DMS53 treated with DMSO at 0.1 percent for 48 hours (cell line): Measurements from ENCODE around the gene SCAPER.
"Not testable (repeated sequence)": the region's sequence is repeated elsewhere in the genome, so short reads cannot be mapped to it uniquely, and the experiment has no call there.

Experiments used
- DNase-seq: peaks from one replicate; lab custom pipeline; 2025; ENCODE audit not compliant: unreplicated experiment; lab: John Stamatoyannopoulos, UW

The SCAPER gene

DNA sequence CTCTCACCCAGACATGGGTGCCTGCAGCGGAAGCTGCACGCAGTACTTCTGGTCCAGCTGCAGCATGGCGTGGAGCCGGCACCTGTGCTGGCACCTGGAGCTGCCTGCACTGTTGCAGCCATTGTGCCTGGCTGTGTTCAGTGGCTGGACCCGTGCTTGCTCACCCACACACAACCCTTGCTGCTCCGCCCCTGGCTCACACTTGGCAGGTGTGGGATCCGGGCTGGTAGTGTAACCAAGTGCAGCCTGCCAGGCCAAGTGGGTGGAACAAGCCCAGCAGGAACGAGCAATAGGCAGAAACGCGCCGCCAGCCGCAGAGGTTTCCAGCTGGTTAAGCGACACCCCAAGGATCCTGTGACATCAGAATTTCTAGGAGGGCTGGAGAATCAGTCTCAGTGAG lies 11.2 kb upstream of the SCAPER start:
- DNase-seq = no peak

DNA sequence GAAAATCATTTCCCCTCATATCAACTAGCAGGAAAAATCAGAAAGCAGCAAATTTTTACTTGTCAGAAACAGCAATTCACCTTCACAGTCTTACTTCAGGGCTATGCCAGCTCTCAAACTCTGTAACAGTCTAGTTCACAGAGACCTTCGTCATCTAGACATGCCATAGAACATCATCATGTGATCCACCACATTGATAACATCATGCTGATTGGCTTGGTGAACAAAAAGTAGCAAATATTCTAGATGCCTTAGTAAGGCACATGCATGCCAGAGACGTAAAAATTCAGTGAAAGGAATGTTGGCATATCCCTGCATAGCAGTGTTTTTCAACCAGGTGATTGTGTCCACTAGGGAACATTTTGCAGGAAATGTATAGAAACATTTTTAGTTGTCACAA lies 8.6 kb upstream of the SCAPER start:
- DNase-seq = no peak

DNA sequence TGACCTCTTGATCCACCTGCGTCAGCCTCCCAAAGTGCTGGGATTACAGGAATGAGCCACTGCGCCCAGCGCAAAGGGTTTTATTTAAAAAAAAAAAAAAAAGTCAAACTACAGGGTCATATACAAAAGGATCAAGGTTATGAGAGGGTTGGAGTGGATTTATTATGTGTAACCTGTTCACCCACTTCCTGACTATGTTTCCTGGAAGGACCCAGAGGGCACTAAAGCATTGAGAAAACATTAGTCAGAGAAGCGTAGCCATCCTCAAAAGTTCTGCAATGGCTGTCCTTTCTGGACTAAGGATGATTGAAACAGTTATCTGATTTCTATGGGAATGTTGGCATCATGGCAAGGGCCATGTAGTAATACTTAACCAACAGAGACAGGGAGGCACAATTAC lies 7.3 kb upstream of the SCAPER start:
- no peak for DNase-seq

DNA sequence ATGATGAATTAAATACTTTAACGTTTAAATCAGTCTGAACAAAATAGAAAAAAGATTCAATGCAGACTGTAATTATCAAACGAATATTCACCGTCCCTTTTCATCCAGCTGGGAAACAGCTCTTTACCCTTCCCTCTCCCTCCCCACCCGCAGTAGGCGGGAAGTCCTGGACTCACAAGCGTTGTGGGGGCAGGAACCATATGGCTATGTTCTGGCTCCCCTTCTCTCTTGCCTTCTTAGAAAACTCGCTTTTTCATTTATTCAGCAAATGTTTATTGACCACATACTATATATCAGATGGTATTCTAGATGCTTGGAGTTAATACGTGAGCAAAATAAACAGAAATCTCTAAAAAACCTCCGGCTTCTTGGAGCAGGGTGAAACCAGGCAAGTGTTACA lies 715 bp upstream of the SCAPER start:
- no peak for DNase-seq

DNA sequence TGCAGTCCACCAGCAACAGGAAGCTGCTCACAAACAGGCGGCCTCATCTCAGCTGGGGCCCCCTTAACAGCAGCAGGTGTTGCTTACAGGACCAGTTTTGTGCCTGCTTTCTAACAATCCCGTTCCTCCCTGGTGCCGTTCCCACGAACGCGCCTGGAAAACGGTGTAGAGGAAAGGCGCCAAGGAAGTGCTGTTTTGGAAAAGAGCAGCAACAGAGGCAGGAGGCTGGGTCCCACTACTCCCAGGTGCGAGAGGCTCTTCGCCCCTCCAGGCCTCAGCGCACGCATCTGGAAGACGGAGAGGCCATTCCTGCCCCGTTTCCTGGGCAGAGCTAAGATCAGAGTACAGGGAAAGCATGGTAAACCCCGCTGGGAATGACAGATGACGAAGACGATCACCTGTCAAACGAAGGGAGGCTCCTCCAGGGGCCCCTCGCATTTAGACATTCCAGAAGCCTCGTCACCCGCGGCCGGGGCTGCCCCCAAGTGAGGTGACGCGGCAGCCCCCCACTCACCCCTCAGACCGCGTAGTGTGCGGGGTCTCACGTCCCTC lies 603 bp downstream of the SCAPER start:
- DNase-seq = peak; percentile 7

DNA sequence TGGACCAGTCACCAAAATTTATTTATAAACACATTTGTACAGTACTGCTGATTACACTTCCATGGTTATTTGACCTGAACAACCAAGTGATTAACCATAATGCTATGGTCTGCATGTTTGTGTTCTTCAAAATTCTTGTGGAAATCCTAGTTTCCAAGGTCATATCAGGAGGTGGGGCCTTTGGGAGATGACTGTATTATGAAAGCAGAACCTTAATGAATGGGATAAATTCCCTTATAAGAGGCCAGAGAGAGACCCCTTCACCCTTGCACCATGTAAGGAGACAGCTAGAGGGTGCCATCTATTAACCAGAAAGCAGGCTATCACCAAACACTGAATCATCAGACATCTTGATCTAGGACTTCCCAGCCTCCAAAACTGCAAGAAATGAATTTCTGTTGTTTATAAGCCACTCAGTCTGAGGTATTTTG lies 1.9 kb downstream of the SCAPER start:
- DNase-seq = no peak

DNA sequence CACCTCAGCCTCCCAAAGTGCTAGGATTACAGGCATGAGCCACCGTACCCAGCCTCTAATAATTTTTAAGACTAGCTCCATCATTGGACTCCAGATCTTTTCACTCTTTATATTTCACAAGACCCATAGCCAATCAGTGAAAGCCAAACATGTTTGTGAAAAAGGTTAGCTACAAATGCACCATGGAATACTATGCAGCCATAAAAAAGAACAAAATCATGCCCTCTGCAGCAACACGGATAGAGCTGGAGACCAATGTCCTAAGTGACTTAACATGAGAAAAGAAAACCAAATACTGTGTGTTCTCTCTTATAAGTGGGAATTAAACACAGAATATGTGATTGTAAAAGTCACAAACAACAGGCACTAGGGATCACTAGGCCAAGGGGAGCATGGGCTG lies 3.2 kb downstream of the SCAPER start:
- no peak for DNase-seq

DNA sequence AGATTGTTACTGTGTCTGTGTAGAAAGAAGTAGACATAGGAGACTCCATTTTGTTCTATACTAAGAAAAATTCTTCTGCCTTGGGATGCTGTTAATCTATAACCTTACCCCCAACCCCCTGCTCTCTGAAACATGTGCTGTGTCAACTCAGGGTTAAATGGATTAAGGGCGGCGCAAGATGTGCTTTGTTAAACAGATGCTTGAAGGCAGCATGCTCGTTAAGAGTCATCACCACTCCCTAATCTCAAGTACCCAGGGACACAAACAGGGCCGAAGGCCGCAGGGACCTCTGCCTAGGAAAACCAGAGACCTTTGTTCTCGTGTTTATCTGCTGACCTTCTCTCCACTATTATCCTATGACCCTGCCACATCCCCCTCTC lies 5.2 kb downstream of the SCAPER start:
- DNase-seq = not testable (repeated sequence)

DNA sequence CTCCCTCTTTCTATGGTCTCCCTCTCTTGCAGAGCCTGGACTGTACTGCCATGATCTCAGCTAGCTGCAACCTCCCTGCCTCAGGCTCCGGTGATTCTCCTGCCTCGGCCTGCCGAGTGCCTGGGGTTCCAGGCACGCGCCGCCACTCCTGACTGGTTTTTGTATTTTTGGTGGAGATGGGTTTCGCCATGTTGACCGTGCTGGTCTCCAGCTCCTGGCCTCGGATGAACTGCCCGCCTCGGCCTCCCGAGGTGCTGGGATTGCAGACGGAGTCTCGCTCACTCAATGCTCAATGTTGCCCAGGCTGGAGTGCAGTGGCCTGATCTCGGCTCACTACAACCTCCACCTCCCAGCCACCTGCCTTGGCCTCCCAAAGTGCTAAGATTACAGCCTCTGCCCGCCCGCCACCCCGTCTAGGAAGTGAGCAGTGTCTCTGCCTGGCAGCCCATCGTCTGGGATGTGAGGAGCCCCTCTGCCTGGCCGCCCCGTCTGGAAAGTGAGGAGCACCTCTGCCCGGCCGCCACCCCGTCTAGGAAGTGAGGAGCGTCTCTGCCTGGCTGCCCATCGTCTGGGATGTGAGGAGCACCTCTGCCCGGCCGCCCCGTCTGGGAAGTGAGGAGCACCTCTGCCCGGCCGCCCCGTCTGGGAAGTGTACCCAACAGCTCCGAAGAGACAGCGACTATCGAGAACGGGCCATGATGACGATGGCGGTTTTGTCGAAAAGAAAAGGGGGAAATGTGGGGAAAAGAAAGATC lies 5.8 kb downstream of the SCAPER start:
- DNase-seq = not testable (repeated sequence)

DNA sequence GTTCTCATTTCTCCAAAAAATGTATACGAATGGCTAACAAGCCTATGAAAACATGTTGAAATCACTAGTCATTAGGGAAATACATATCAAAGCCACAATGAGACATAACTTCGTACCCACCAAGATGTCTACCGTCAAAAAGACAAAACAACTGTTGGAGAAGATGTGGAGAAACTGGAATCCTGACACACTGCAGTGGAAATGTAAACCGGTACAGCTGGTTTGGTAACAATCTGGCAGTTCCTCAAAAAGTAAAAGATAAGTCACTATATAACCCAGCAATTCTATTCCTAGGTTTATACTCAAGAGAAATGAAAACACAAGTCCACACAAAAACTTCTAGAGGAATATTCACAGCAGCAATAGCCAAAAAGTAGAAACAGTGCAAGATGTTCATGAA lies 7.0 kb downstream of the SCAPER start:
- no peak for DNase-seq

DNA sequence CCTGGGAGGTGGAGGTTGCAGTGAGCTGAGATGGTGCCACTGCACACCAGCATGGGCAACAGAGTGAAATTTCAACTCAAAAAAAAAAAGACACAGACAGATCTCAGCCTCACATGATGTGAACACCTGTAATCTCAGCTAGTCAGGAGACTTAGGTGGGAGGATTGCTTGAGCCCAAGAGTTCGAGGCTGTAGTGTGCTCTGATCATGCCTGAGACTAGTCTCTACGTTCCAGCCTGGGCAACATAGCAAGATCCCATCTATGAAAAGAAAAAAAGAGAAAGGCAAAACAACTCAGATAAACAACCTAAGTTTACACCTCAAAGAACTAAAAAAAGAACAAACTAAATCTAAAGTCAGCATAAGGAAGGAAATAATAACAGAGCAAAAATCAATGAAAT lies 11.0 kb downstream of the SCAPER start:
- DNase-seq = no peak

DNA sequence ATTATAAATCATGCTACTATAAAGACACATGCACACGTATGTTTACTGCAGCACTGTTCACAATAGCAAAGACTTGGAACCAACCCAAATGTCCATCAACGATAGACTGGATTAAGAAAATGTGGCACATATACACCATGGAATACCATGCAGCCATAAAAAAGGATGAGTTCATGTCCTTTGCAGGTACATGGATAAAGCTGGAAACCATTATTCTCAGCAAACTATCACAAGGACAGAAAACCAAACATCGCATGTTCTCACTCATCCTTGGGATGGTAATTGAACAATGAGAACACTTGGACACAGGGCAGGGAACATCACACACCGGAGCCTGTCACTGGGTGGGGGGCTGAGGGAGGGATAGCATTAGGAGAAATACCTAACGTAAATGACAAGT lies 12.3 kb downstream of the SCAPER start:
- not testable (repeated sequence) for DNase-seq

DNA sequence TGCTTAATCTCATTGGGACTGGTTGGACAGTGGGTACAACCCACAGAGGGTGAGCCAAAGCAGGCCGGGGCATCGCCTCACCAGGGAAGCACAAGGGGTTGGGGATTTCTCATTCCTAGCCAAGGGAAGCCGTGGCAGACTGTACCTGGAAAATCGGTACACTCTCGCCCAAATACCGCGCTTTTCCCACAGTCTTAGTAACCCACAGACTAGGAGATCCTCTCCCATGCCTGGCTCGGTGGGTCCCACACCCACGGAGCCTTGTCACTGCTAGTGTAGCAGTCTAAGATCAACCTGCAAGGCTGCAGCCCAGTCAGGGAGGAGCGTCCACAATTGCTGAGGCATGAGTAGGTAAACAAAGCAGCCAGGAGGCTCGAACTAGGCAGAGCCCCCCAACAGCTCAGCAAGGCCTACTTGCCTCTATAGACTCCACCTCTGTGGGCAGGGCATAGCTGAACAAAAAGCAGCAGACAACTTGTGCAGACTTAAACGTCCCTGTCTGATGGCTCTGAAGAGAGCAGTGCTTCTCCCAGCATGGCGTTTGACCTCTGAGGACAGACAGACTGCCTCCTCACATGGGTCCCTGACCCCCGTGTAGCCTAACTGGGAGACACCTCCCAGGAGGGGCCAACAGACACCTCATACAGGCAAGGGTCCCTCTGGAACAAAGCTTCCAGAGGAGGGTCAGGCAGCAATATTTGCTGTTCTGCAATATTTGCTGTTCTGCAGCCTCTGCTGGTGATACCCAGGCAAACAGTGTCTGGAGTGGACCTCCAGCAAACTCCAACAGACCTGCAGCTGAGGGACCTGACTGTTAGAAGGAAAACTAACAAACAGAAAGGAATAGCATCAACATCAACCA lies 17.6 kb downstream of the SCAPER start:
- DNase-seq = not testable (repeated sequence)

DNA sequence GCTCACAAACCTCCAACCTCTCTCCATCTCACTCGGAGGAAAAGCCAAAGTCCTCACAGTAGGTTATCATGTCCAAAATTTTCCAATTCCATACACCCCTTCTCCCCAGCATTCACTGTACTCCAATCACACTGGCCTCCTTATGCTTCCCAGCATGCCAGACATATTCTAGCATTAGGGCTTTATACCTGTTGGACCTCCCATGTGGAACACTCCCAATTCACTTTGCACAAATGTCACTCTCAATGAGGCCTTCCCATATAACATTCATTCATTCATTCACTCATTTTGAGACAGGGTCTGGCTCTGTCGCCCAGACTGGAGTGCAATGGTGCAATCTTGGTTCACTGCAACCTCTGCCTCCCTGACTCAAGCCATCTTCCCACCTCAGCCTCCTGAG lies 19.9 kb downstream of the SCAPER start:
- DNase-seq = no peak

DNA sequence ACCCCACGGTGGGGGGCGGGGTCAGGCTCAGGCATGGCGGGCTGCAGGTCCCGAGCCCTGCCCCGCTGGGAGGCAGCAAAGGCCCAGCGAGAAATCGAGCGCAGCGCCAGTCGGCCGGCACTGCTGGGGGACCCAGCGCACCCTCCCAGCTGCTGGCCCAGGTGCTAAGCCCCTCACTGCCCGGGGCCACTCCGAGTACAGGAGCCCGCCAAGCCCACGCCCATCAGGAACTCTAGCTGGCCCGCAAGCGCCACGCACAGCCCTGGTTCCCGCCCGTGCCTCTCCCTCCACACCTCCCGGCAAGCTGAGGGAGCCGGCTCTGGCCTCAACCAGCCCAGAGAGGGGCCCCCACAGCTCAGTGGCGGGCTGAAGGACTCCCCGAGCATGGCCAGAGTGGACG lies 29.2 kb downstream of the SCAPER start:
- no peak for DNase-seq

DNA sequence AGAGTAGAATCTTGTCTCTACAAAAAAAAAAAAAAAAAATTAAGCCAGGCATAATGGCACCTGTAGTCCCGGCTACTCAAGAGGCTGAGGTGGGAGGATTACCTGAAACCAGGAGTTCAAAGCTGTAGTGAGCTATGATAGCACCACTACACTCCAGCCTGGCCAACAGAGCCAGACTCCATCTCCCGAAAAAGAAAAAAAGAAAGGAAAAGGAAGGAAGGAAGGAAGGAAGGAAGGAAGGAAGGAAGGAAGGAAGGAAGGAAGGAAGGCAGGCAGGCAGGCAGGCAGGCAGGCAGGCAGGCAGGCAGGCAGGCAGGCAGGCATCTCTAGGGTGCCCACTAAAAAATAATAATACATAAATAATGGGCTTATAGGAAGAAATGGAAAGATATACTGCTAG lies 32.1 kb downstream of the SCAPER start:
- not testable (repeated sequence) for DNase-seq

DNA sequence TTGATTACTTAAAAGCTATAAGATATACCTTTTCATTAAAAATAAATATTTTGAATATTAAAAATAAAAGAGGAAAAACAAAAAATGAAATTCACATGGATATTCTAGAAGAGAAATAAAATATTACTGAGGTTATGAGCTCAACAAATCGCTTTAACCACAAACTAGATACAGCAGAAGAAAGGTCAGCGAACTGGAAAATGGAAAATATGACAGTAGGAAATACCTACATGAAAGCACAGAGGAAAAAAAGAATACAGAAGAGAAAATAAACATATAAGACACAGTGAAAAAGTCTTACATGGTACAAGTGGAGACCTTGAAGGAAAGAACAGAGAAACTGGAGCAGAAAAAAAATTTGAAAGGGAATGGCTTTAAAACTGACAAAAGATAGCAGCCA lies 33.2 kb downstream of the SCAPER start:
- DNase-seq = no peak

DNA sequence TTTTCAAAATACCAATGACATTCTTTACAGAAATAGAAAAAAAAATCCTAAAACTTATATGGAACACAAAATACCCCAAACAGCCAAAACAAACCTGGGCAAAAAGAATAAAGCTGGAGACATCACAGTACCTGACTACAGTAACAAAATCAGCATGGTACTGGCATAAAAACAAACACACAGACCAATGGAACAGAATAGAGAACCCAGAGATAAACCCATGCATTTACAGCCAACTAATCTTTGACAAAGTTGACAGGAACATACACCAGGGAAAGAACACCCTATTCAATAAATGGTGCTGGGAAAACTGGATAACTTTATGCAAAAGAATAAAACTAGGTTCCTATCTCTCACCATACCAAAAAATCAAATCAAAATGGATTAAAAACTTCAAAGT lies 36.4 kb downstream of the SCAPER start:
- DNase-seq = no peak

DNA sequence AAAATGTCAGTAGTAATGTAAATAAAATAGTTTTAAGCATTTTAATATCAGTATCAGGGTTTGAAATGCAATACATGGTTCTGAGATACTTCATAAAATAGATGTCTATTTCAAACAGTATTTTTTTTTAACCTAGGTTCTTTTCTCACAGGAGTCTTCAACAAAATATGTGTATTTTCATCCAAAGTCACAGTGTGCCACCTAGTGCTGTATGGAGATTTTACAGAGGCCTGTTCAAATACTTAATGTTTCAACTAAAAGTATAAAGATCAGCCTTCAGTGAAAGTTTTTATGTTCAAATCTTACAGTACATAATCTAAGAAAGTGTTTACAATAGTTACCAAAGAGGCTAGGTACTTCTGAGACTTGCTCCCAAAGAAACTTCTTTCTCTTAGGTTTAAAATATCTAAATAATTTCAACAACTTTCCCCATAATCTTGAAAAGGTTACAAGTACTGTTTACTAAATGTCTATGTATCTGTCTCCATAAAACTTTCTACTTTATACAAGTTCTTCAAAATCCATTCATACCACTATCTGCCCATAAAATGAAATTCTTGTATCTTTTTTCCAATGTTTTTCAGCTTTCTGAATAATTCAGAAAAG lies 38.3 kb downstream of the SCAPER start:
- DNase-seq = peak; percentile 3

DNA sequence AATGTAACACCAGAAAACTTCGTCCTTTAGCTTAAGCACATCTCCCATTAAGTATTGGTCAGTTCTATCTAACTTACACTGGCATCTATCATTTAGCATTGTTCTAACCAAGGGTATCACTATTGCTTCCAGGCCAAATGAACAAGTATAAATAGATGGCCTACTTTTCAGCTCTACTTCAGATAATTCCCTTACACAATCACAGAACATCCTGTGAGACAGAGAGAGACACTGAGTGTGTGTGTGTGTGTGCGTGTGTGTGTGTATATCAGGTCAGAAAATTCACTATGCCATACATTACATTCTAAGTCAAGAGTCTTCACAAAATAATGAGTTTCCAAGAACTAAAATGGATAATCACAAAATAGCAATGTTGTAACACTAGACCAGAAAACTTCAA lies 39.1 kb downstream of the SCAPER start:
- no peak for DNase-seq

DNA sequence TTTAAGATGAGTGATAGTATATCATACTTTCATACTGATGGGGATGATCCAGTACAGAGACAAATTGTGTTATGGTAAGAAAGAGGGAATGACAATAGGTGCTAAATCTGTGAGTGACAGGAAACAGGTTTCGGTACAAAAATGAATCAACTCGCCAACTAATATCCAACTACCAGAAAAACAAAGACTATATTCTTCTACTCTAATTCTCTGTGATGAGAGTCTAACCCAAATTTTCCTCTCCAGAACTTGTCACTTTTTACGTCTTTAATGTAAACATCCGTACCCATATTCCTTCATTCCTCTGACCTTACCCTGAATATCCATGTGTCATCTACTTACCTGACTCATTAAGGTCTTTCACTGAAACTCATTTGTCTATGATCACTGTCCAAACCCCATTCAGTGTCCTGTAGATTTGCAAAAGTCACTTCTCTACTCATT lies 39.6 kb downstream of the SCAPER start:
- DNase-seq = no peak

DNA sequence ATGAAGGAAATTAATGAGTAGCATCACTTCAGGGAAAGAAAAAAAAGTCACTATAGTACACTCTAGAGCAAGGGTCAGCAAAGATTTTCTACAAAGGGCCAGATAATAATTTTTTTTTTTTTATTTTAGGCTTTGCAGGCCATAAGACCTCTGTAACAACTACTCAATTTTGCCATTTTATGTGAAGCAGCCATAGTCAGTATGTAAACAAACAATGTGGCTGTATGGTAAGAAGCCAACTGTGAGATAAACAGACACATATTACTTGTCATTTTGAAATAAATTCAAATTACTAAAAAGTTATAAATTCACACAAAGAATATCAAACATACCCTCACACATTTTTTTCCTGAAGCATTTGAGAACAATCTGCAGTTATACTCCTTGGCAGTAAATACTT lies 40.6 kb downstream of the SCAPER start:
- no peak for DNase-seq
